GM23338 (cell line): Measurements from ENCODE around the gene ID3. TPM values are rescaled to one million over a fixed set of nuclear protein-coding genes. Genes with fewer than 3 reads are reported as not detected.

Experiments
- ATAC-seq: fragments of 200-7000 bp; cut with Tn5 transposase; 3 replicates; pipeline ENCODE4 v1.9.1; 2020
- DNase-seq: peaks from one replicate; pipeline ENCODE4 v3.0.0-alpha.2; 2015; ENCODE audit warnings: low spot score
- H2AFZ ChIP-seq: fragments of 200-600 bp; sonication (generic); 2 replicates; pipeline ENCODE4 v1.8.0; 2016; ENCODE audit warnings: antibody characterized with exemption, mild to moderate bottlenecking, moderate library complexity
- H3F3A ChIP-seq: fragments of 200-600 bp; sonication (generic); replicated peaks from 2 replicates; pipeline ENCODE4 v1.8.0; 2017; ENCODE audit warnings: antibody characterized with exemption, mixed run types, low read depth
- H3K27ac ChIP-seq: fragments of 200-600 bp; sonication (generic); 2 replicates; pipeline ENCODE4 v1.6.1; 2016; ENCODE audit warnings: low read depth
- H3K27me3 ChIP-seq: fragments of 200-600 bp; sonication (generic); 2 replicates; pipeline ENCODE4 v1.8.0; 2016; ENCODE audit warnings: mild to moderate bottlenecking, mixed run types, moderate library complexity; ENCODE audit not compliant: insufficient read depth
- H3K36me3 ChIP-seq: fragments of 200-600 bp; sonication (generic); 2 replicates; pipeline ENCODE4 v1.8.0; 2016; ENCODE audit warnings: mild to moderate bottlenecking; ENCODE audit not compliant: insufficient read depth
- H3K4me1 ChIP-seq: fragments of 200-600 bp; sonication (generic); 2 replicates; pipeline ENCODE4 v1.8.0; 2016; ENCODE audit warnings: mild to moderate bottlenecking, moderate library complexity; ENCODE audit not compliant: insufficient read depth
- H3K4me2 ChIP-seq: fragments of 200-600 bp; sonication (generic); 2 replicates; pipeline ENCODE4 v1.7.1; 2017; ENCODE audit warnings: mixed run types
- H3K4me3 ChIP-seq: fragments of 200-600 bp; sonication (generic); 2 replicates; pipeline ENCODE4 v1.6.1; 2016; ENCODE audit warnings: mixed run types
- H3K79me2 ChIP-seq: fragments of 200-600 bp; sonication (generic); replicated peaks from 2 replicates; pipeline ENCODE4 v1.8.0; 2017; ENCODE audit warnings: mild to moderate bottlenecking; ENCODE audit not compliant: insufficient read depth
- H3K9me2 ChIP-seq: fragments of 200-600 bp; sonication (generic); 2 replicates; pipeline ENCODE4 v1.8.0; 2017; ENCODE audit not compliant: insufficient read depth
- H4K20me1 ChIP-seq: fragments of 200-600 bp; sonication (generic); replicated peaks from 2 replicates; pipeline ENCODE4 v1.8.0; 2017; ENCODE audit warnings: mild to moderate bottlenecking; ENCODE audit not compliant: insufficient read depth
- H3K27ac Mint-ChIP-seq: 2 replicates; pipeline ENCODE4 v1.8.0; 2020; ENCODE audit warnings: inconsistent platforms, mild to moderate bottlenecking, moderate library complexity, mixed read lengths
- H3K27me3 Mint-ChIP-seq: 3 replicates; pipeline ENCODE4 v1.8.0; 2022; ENCODE audit warnings: low read depth, mild to moderate bottlenecking, moderate library complexity, mixed read lengths, inconsistent platforms; ENCODE audit not compliant: insufficient read depth, poor library complexity
- H3K36me3 Mint-ChIP-seq: 3 replicates; pipeline ENCODE4 v1.8.0; 2021; ENCODE audit warnings: low read depth, mild to moderate bottlenecking, inconsistent platforms, moderate library complexity, mixed read lengths
- H3K4me1 Mint-ChIP-seq: 3 replicates; pipeline ENCODE4 v1.8.0; 2020; ENCODE audit warnings: mild to moderate bottlenecking, inconsistent platforms, mixed read lengths
- H3K4me3 Mint-ChIP-seq: 3 replicates; pipeline ENCODE4 v1.8.0; 2021; ENCODE audit warnings: moderate library complexity, mild to moderate bottlenecking, inconsistent platforms, mixed read lengths
- H3K9me3 Mint-ChIP-seq: 3 replicates; pipeline ENCODE4 v1.8.0; 2020; ENCODE audit warnings: moderate library complexity, mild to moderate bottlenecking, inconsistent platforms, mixed read lengths
- ETS1 ChIP-seq: IDR thresholded peaks from 2 replicates; pipeline ENCODE4 v1.6.1; 2016; ENCODE audit warnings: antibody characterized with exemption
- EZH2 ChIP-seq: fragments of 200-600 bp; sonication (generic); IDR thresholded peaks from one replicate; pipeline ENCODE4 v1.8.0; 2017; ENCODE audit warnings: antibody characterized with exemption, mild to moderate bottlenecking, low read depth; ENCODE audit not compliant: unreplicated experiment
- EZH2phosphoT487 ChIP-seq: fragments of 200-600 bp; sonication (generic); IDR thresholded peaks from one replicate; pipeline ENCODE4 v1.8.1; 2018; ENCODE audit warnings: antibody characterized with exemption; ENCODE audit not compliant: unreplicated experiment
- JUNB ChIP-seq: IDR thresholded peaks from one replicate; pipeline ENCODE4 v1.6.1; 2016; ENCODE audit warnings: antibody characterized with exemption; ENCODE audit not compliant: unreplicated experiment
- NANOG ChIP-seq: IDR thresholded peaks from 2 replicates; pipeline ENCODE4 v1.6.1; 2016; ENCODE audit warnings: antibody characterized with exemption, borderline replicate concordance
- ZNF462 ChIP-seq: fragments of 250-450 bp; sonication (Bioruptor Pico); IDR thresholded peaks from 2 replicates; pipeline ENCODE4 v1.5.0; 2020; ENCODE audit warnings: mild to moderate bottlenecking, moderate library complexity
- polyA plus RNA-seq: library from polyadenylated mRNA; unstranded; fragments of >200 nt; fragmentation: Nextera tagmentation; extraction: Ambion mirVana; gene quantifications from 2 replicates; pipeline ENCODE4 v1.2.1, GENCODE V29; 2016
- total RNA-seq: library from RNA; depleted of rRNA; stranded (reverse); fragments of >200 nt; shearing (Covaris generic); gene quantifications from 2 replicates; pipeline ENCODE4 v1.2.3, GENCODE V29; 2014

Gene ID3
- total and polyA plus RNA-seq, 2 experiments from 2014 or later, result 164 to 345 TPM

GRCh38 chr1:23559985-23560741 lies 862 bp upstream of the ID3 start (continued):
- no peak for TF ChIP-seq ZNF462
- TF ChIP-seq JUNB, result no peak
- no peak for TF ChIP-seq NANOG
- TF ChIP-seq EZH2, result no peak
- TF ChIP-seq ETS1, result no peak

GRCh38 chr1:23558872-23559135 lies 497 bp downstream of the ID3 start:
- H3K27me3 Mint-ChIP-seq, result peaks cover 25% of the 10 kb centered on the region
- Histone ChIP-seq H3K79me2 (peaks cover 19% of the 10 kb centered on the region), H3K9me2 (no peaks in the 10 kb centered on the region), H2AFZ (no peak overlapping the region), H3K4me3 (peak overlapping the region; percentile 87), H3K36me3 (peaks cover 4% of the 10 kb centered on the region; the same call in 1 of the 2 replicates), H3K27me3 (peaks cover 43% of the 10 kb centered on the region), H3K4me2 (peak overlapping the region; percentile 93), H4K20me1 (peaks cover 5% of the 10 kb centered on the region), H3K4me1 (peaks cover 55% of the 10 kb centered on the region), H3K27ac (no peak overlapping the region), H3F3A (peaks cover 27% of the 10 kb centered on the region)
- peak overlapping the region; percentile 86 for H3K4me3 Mint-ChIP-seq
- no peak for ATAC-seq
- H3K4me1 Mint-ChIP-seq, result peaks cover 72% of the 10 kb centered on the region
- DNase-seq, result no peak
- H3K36me3 Mint-ChIP-seq, result peaks cover 25% of the 10 kb centered on the region
- H3K9me3 Mint-ChIP-seq, result no peaks in the 10 kb centered on the region; the same call in 2 of the 3 replicates
- no peak for TF ChIP-seq JUNB
- TF ChIP-seq EZH2phosphoT487, result no peak
- H3K27ac Mint-ChIP-seq, result peak overlapping the region; percentile 95
